Thyroid gland (tissue), 4 donors: ENCODE results near the gene RXYLT1.

Experiments
- CTCF ChIP-seq, 6 experiments: fragments of 200-600 bp in 3 of 6; fragments of 450-650 bp in 3 of 6; sonication (generic) in 3 of 6; IDR thresholded peaks; one replicate each; pipeline ENCODE4 v1.5.1; 2016 to 2019; ENCODE audit warnings: antibody characterized with exemption in 6 of 6, mild to moderate bottlenecking in 2 of 6, inconsistent platforms in 1 of 6, moderate library complexity in 1 of 6
- POLR2A ChIP-seq, 2 donors: fragments of 450-650 bp; IDR thresholded peaks; one replicate each; pipeline ENCODE4 v1.6.1; 2017; ENCODE audit warnings: antibody characterized with exemption in 2 of 2, mild to moderate bottlenecking in 2 of 2, moderate library complexity in 1 of 2

DNA sequence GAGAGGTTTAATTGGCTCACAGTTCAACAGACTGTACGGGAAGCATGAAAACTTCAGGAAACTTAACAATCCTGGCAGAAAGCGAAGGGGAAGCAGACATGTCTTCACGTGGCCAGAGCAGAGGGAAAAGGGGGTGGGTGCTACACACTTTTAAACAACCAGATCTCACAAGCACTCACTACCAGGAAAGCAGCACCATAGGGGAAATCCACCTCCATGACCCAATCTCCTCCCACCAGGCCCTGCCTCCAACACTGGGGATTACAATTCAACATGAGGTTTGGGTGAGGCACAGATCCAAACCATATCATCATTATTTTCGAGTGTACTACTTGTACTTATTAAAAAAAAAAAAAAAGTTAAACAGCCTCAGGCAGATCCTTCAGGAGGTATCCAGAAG, 29.9 kb downstream of the RXYLT1 start:
- TF ChIP-seq CTCF (IDR thresholded peaks at IDR 0.05) (no peak), POLR2A (IDR thresholded peaks at IDR 0.05) (no peak)
